ENCODE data around the gene PRELID2.

DNA sequence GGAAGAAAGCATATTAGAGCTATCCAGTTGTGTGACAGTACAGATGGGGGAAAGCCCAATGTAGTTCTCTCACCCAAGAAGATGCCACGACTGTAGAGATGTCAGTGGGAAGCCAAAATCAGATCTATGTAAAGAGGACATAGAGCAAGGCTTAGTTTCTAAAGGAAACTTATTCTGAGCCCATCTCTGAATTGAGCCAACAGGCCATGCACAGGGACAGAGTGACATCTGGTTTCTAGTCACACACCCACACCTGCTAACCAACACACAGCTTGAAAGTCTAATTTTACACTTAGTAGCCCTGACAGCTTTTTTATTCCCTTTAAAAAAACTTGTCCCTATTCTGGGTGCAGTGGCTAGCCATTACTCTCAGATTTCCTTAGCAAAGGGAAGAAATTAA is 22.3 kb downstream of the PRELID2 start:
- TF ChIP-seq, protein P1, sequence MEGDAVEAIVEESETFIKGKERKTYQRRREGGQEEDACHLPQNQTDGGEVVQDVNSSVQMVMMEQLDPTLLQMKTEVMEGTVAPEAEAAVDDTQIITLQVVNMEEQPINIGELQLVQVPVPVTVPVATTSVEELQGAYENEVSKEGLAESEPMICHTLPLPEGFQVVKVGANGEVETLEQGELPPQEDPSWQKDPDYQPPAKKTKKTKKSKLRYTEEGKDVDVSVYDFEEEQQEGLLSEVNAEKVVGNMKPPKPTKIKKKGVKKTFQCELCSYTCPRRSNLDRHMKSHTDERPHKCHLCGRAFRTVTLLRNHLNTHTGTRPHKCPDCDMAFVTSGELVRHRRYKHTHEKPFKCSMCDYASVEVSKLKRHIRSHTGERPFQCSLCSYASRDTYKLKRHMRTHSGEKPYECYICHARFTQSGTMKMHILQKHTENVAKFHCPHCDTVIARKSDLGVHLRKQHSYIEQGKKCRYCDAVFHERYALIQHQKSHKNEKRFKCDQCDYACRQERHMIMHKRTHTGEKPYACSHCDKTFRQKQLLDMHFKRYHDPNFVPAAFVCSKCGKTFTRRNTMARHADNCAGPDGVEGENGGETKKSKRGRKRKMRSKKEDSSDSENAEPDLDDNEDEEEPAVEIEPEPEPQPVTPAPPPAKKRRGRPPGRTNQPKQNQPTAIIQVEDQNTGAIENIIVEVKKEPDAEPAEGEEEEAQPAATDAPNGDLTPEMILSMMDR (IDR thresholded peaks at IDR 0.05; ENCODE audit: extremely low read depth in 1 of 2, insufficient read depth in 1 of 2, low read depth in 1 of 2, low read length in 2 of 2) = no peak
- TF ChIP-seq POLR2A (IDR thresholded peaks at IDR 0.05; ENCODE audit: low read depth, low read length) (no peak), EZH2 (IDR thresholded peaks at IDR 0.05; ENCODE audit: borderline replicate concordance, low read depth, low read length, severe bottlenecking) (no peak), POLR2AphosphoS5 (IDR thresholded peaks at IDR 0.05; ENCODE audit: insufficient read depth, low read depth, low read length) (no peak)
